H7 (cell line): ENCODE data around the gene APAF1. TPM values are rescaled to one million over a fixed set of nuclear protein-coding genes. Genes with fewer than 3 reads are reported as not detected.

ENCODE experiments used
- DNase-seq: peaks from one replicate; pipeline ENCODE4 v3.0.0; 2012
- H3K27me3 ChIP-seq: 2 replicates; pipeline ENCODE4 v1.6.0; 2011; ENCODE audit warnings: mild to moderate bottlenecking, low read length; ENCODE audit not compliant: control insufficient read depth, insufficient read depth
- H3K36me3 ChIP-seq: replicated peaks from 2 replicates; pipeline ENCODE4 v1.5.1; 2011; ENCODE audit warnings: low read length; ENCODE audit not compliant: control insufficient read depth, insufficient read depth
- H3K4me3 ChIP-seq: 2 replicates; pipeline ENCODE4 v1.5.1; 2011; ENCODE audit warnings: low read depth, mild to moderate bottlenecking, control low read depth, low read length, moderate library complexity; ENCODE audit not compliant: insufficient read depth
- total RNA-seq: library from RNA; depleted of rRNA; stranded (reverse); fragments of >200 nt; shearing (Covaris generic); gene quantifications from 2 replicates; pipeline ENCODE4 v1.2.3, GENCODE V29; 2014

The APAF1 gene
- total RNA-seq, 1 experiment from 2014 or later = 15.5 TPM

DNA sequence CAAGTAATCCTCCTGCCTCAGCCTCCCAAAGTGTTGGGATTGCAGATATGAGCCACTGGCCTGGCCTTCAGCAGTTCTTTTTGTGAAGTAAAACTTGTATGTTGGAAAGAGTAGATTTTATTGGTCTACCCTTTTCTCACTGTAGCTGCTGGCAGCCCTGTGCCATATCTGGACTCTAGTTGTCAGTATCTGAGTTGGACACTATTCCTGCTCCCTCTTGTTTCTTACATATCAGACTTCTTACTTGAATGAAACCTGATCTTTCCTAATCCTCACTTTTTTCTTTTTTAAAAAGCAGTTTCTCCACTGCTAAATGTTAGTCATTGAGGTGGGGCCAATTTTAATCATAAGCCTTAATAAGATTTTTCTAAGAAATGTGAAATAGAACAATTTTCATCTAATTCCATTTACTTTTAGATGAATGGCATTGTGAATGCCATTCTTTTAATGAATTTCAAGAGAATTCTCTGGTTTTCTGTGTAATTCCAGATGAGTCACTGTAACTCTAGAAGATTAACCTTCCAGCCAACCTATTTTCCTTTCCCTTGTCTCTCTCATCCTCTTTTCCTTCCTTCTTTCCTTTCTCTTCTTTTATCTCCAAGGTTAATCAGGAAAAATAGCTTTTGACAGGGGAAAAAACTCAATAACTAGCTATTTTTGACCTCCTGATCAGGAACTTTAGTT lies 88.7 kb downstream of the APAF1 start:
- Histone ChIP-seq H3K27me3 (no peaks in the 10 kb centered on the region), H3K36me3 (no peaks in the 10 kb centered on the region; the same call in 1 of the 2 replicates), H3K4me3 (no peak overlapping the region)
- DNase-seq = no peak

DNA sequence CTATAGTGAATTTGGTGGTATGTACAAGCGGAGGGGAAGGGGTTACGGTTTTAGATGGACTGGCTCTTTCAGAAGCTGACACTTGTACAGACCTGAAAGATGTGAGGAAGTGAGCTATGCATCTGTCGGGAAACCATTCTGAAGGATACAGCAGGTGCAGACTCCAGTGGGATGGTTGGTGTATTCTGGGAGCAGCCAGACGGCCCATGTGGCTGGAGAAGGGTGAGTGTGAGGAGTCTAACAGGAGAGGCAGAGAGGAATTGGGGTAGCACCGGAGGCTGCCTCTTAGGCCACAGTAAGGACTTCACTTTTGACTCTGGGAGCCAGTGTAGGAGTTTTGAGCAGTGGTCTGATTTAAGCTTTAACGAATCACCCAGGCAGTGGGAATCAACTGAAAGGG lies 90.7 kb downstream of the APAF1 start:
- no peaks in the 10 kb centered on the region for H3K27me3 ChIP-seq
- H3K4me3 ChIP-seq = no peak overlapping the region
- H3K36me3 ChIP-seq = no peaks in the 10 kb centered on the region
- no peak for DNase-seq

DNA sequence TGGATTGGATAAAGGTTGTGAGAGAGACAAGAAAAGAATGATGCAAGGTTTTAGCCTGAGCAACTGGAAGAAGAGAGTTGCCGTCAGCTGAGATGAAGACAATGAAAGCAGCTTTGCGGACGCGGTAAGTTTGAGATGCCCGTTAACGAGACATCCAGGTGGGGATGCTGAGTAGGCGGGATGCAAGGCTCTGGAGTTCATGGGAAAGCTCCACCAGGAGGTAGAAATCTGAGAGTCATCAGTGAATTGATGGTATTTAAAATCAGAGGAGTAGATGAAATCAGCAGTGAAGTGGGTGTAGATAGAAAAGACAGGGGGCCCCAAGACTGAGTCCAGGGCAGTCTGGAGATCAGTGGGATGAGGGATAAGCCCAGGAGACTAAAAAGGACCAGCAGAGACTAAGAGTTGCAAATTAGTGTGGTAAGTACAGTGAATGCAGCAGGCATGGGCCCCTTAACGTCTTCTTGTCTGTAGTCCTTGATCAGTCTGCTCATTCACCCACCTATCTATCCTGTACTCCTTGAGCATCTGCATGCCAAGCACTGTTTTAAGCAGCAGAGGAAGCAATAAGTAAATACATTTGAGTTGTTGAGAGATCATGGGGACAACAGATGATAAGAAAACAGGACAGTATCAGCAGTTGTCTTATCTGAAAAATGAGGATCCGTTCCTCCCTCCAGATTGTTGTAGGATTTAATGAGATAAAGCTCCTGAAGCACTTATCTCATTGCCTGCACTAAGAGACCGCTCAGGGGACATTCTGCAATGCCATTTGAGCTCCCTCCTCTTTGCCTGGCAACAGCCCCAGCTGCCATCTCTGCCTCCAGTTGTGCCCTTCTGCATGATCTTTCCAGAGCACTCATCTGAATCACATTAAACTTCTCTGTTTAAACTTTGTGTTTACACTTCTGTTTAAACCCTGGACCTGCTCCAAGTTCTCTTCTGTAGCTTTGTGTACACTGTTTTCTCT lies 91.5 kb downstream of the APAF1 start:
- Histone ChIP-seq H3K36me3 (no peaks in the 10 kb centered on the region), H3K4me3 (no peak overlapping the region), H3K27me3 (no peaks in the 10 kb centered on the region)
- DNase-seq = no peak

DNA sequence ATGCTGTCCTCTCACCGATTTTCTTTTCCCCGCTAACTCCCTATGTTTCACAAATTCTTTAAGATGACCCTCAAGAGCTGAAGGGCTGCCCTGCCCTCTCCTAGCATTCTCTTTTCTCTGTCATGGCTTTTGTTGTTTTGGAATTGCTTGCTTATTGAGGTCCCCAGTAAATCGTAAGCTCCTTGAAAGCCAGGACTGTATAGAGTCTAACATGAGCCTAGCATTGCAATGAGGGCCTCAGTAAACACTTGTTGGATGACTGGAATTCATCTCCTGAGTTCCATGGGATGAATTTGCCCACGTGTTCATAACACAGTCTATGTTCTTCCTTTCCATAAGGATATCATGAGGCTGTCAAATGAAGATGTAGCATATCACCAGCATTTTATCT lies 92.2 kb downstream of the APAF1 start:
- DNase-seq = no peak
- H3K36me3 ChIP-seq = no peaks in the 10 kb centered on the region
- H3K4me3 ChIP-seq = no peak overlapping the region
- H3K27me3 ChIP-seq = no peaks in the 10 kb centered on the region

DNA sequence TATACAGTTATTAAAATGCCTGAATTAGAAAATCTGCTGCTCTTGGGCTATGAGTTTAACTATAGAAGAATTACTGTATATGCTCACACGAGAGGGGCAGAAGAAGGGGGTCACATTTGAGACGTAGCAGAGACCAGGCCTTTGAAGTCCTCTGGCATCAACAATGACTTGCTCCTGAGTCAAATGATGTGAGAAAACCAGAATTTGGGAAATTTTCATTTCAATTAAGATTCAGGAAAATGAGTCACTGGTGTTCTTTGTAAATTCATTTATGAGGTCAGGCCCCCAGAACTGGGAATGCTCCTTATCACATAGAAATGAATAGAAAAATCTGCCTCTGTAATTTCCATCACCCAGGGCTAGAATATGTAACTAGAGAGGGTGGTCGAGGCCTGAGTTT lies 92.9 kb downstream of the APAF1 start:
- Histone ChIP-seq H3K4me3 (no peak overlapping the region), H3K27me3 (no peaks in the 10 kb centered on the region), H3K36me3 (no peaks in the 10 kb centered on the region)
- DNase-seq = no peak

DNA sequence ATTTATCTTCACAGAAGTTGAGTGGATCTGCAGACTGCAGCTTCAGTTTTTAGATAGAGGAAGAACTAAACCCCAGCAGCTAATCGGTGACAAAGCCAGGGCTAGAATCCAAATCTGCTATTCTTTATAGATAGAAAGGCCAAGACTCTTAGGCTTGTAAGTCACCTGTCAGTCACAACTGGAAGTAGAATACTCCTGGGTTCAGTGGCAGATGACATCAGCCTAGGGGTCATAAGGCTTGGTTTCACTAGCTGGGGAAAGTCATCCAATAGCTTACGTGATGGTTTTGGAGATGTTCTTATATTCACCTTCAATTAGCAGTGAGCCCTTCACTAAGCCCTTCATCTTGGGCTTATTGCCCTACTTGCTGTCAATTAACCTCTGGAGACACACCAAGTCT lies 93.4 kb downstream of the APAF1 start:
- no peak overlapping the region for H3K4me3 ChIP-seq
- no peak for DNase-seq
- H3K36me3 ChIP-seq = no peaks in the 10 kb centered on the region
- no peaks in the 10 kb centered on the region for H3K27me3 ChIP-seq

DNA sequence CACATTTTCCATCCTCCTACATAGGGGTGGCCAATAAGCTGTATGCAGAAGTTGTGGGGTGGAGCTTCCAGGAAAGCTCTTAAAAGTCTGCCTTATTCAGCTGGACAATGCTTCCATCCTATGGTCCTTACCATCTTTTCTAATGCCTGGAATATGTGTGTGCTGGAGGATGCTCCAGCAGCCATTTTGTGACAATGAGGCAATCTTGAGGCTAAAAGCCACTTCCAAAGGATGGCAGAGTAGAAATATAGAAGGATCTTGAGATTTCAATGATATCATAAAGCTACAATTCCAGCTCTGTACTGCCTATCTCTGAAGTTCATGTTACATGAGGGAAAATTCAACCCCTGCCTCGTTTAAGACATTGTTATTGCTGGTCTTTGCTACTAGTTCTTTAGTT lies 95.7 kb downstream of the APAF1 start:
- DNase-seq = no peak
- Histone ChIP-seq H3K36me3 (no peaks in the 10 kb centered on the region), H3K4me3 (no peak overlapping the region), H3K27me3 (peaks cover 2% of the 10 kb centered on the region; the same call in 1 of the 2 replicates)

DNA sequence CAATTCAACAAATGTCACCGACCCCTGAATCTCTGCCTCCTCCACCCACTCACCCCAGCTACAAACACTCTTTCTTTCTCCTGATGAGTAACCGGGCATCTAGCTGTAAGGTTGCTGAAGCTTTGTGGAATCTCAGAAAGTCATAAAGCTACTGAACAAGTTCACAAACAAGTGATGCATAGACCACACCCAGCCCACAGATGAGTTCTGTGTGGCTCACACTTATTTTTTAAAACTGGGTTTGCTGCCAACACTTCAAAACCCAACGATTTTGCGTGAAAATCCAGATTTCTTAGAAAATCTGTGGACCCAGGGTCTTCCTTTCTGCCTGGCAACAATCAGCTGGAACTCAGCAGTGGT lies 96.1 kb downstream of the APAF1 start:
- H3K27me3 ChIP-seq = peaks cover 2% of the 10 kb centered on the region; the same call in 1 of the 2 replicates
- no peak overlapping the region for H3K4me3 ChIP-seq
- DNase-seq = no peak
- no peaks in the 10 kb centered on the region for H3K36me3 ChIP-seq

DNA sequence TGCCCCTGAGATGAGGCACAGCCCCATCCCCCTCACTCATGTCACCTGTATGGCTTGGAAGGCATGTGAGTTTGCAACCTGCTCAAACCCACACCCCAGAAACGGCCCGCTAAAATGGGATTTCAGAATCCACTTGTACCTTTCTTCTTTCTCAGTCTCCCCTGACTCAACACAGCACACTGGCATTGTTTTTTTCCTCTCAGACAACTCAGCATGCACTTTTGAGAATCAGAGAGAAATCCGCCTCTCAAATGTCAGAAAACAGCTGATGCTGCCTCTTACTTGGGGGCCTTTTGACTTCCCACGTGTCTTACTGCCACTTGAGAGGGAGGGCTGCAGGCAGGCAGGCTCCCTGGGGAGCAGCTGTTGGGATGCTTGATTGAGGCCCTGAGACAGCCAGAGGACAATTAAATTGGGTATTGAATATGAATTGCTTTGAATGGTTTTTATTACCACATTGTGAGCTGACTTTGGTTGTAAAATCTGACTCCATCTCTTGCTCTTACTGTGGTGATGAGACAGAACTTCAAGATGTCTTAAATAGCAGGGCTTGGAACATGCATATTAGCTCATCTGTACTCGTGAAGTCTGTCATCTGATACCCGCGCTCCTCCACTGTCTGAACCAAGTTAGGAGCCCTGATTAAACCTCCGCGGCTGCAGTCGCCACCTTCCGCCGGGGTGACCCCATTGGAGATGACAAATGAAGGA lies 96.6 kb downstream of the APAF1 start:
- Histone ChIP-seq H3K27me3 (peaks cover 2% of the 10 kb centered on the region; the same call in 1 of the 2 replicates), H3K36me3 (no peaks in the 10 kb centered on the region), H3K4me3 (no peak overlapping the region)
- peak; percentile 52 for DNase-seq

DNA sequence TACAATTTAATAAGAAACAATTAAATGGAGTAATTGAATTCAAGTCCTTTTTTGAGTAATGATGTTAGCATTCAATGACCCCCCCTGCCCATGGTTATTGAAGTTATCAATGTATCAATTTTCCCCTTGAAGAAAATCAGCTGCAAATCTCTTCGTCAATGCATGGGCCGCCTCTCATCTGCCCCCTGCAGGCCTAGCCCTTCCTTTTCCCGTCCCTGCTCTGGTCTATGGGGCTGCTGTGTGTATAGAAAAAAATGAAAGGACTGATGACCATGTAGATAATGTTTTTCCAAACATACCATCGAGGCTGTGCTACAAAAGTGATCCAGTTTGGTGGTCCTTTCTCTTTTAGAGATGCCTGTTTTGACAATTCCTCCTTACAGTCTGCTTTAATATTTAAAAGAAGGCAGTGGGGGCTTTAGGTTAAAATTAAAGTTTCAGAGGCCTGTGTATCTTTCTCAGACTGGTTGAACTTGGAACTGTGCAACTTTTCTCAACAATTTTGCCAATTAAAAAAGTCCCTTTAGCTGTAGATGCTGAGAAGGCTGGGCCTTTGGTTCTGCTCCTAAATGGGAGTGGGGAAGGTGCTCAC lies 98.4 kb downstream of the APAF1 start:
- H3K36me3 ChIP-seq = no peaks in the 10 kb centered on the region
- peak; percentile 55 for DNase-seq
- H3K27me3 ChIP-seq = peaks cover 2% of the 10 kb centered on the region; the same call in 1 of the 2 replicates
- H3K4me3 ChIP-seq = no peak overlapping the region

DNA sequence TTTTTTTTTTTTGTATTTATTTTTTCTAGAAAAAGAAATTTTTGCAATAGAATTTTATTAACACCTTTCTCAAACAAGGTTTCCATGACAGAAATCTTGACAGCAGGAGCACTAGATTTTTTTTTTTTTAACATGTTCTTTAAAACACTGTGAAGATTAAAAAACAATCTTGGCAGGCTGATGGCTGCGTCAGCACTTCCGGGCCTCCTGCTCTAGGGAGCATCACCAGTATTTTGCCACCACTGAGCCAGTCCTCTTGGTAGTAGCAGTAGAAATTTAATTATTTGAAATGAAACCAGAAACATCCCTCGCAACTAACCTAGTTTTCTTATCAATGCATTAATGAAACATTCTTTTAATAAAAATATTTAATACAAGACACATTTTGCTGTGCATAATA lies 99.6 kb downstream of the APAF1 start:
- no peaks in the 10 kb centered on the region for H3K36me3 ChIP-seq
- no peak overlapping the region for H3K4me3 ChIP-seq
- no peak for DNase-seq
- H3K27me3 ChIP-seq = peaks cover 2% of the 10 kb centered on the region; the same call in 1 of the 2 replicates

DNA sequence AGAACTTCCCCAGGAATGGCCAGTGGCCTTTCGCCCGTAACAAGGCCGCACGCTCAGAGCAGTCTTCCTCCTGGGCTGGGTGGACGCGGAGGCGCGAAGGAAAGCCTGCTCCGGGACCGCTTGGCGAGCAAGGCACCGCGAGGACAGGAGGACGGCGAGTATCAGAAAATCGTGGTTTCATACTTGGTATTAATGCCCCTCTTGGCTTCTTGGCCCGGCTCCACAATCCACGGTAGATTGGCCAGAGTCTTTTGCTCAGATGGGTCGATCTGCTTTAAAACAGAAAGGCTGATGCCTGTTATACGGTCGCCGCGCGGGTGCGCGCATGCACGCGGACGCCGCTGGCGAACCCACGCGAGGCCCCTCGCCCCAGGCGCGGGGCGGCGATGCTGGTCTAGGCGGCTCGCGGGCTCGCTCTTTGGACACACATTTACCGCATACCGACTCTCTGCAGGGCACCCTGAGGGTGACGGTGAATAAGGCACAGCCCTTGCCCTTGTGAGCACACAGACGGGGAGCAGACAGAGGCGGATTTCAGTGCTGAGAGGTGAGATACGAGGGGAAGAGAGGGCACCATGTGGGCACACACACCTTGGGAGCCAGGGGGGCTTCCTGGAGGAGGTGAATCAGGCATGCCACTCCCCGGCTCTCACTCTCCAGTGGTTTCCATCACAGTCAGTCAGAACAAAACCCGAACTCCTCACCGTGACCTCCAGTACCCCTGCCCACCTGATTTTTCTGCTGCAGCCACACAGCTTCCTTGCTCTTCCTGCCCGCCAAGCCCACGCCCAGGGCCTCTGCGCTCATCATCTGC lies 100.7 kb downstream of the APAF1 start:
- peak; percentile 48 for DNase-seq

DNA sequence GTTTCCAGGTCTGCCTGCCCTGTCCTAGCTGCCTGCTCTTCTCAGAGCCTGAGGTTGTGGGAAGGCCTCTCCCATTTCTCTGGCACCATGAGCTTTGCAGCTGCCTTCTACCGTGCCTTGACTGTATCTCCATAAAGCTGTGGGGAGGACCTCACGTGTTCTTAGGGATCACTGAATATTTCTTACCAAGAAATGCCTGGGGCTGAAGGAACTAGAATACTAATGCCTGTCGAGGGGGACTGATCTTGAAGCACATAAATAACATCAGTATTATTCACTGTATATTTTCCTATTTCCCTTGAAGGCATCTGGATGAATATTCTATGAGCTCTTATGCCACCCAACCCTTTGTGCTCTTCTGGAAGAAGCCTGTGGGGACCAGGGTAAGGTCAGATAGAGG lies 103.4 kb downstream of the APAF1 start:
- no peak for DNase-seq
- Histone ChIP-seq H3K27me3 (peaks cover 2% of the 10 kb centered on the region; the same call in 1 of the 2 replicates), H3K36me3 (no peaks in the 10 kb centered on the region), H3K4me3 (no peak overlapping the region)

More for the DNA sequence above, 100.7 kb downstream of the APAF1 start:
- Histone ChIP-seq H3K36me3 (no peaks in the 10 kb centered on the region), H3K4me3 (peak overlapping the region; percentile 29; the same call in 1 of the 2 replicates), H3K27me3 (peaks cover 2% of the 10 kb centered on the region; the same call in 1 of the 2 replicates)
